ENCODE measurements around the gene OPCML. TPM values are rescaled to one million over a fixed set of nuclear protein-coding genes. Genes with fewer than 3 reads are reported as not detected.

Gene OPCML
- polyA plus RNA-seq, 3 donors = not detected

- Histone ChIP-seq H3K36me3 (replicated peaks in 1 of 2; ENCODE audit: control insufficient read depth in 1 of 2, insufficient read depth in 2 of 2, low read length in 2 of 2) (no peaks in the 10 kb centered on the region), H3K9me3 (replicated peaks in 1 of 2; ENCODE audit: control insufficient read depth in 1 of 2, insufficient read depth in 1 of 2, low read length in 2 of 2) (peaks cover 0 to 9% of the 10 kb centered on the region in 2 donors), H2AFZ (ENCODE audit: insufficient read depth, low read depth, low read length, poor library complexity, severe bottlenecking) (no peak overlapping the region), H3K4me1 (ENCODE audit: control insufficient read depth in 1 of 2, insufficient read depth in 2 of 2, low read length in 2 of 2) (no peaks in the 10 kb centered on the region), H3K9ac (ENCODE audit: insufficient read depth, low read length, poor library complexity, severe bottlenecking) (no peak overlapping the region), H3K79me2 (ENCODE audit: insufficient read depth, low read length) (no peaks in the 10 kb centered on the region), H3K4me2 (replicated peaks; ENCODE audit: extremely low read depth, low read length, poor library complexity, severe bottlenecking) (no peak overlapping the region), H4K20me1 (ENCODE audit: insufficient read depth, low read length) (no peaks in the 10 kb centered on the region), H3K4me3 (replicated peaks in 1 of 3; ENCODE audit: low read depth in 2 of 3, low read length in 3 of 3) (no peak overlapping the region), H3K27me3 (ENCODE audit: control insufficient read depth in 2 of 2, insufficient read depth in 2 of 2, low read length in 2 of 2) (no peaks in the 10 kb centered on the region), H3K27ac (ENCODE audit: low read depth in 1 of 2, low read length in 2 of 2) (no peak overlapping the region)
- H3K36me3 Mint-ChIP-seq = no peaks in the 10 kb centered on the region
- H3K4me3 Mint-ChIP-seq = no peak overlapping the region
- 71% methylated on average over 5 of the region's 9 CpGs for WGBS (ENCODE audit: insufficient coverage)
- no peak overlapping the region for H3K27ac Mint-ChIP-seq
- intact Hi-C loops (cut with micrococcal nuclease) = no loop called here
- no peak for TF ChIP-seq CTCF (IDR thresholded peaks at IDR 0.05)
- no peak for DNase-seq
- H3K9me3 Mint-ChIP-seq = peaks cover 0 to 12% (median 6%) of the 10 kb centered on the region in 7 donors
- no peaks in the 10 kb centered on the region for H3K4me1 Mint-ChIP-seq
- H3K27me3 Mint-ChIP-seq (ENCODE audit: low read depth in 3 of 3) = peaks cover 0 to 2% (median 0%) of the 10 kb centered on the region in 3 donors
Observed at GRCh38 chr11:133491680-133492383, 40.5 kb downstream of the OPCML start.

GRCh38 chr11:133480722-133481121 is 51.6 kb downstream of the OPCML start:
- H3K36me3 ChIP-seq (replicated peaks in 1 of 2; ENCODE audit: control insufficient read depth in 1 of 2, insufficient read depth in 2 of 2, low read length in 2 of 2) = no peaks in the 10 kb centered on the region
- Mint-ChIP-seq H3K36me3 (no peaks in the 10 kb centered on the region), H3K27me3 (ENCODE audit: low read depth in 3 of 3) (no peaks in the 10 kb centered on the region), H3K4me1 (no peaks in the 10 kb centered on the region), H3K4me3 (no peak overlapping the region), H3K27ac (no peak overlapping the region), H3K9me3 (peaks cover 0 to 9% (median 5%) of the 10 kb centered on the region in 7 donors)
- H3K27ac ChIP-seq (ENCODE audit: low read depth in 1 of 2, low read length in 2 of 2) = no peak overlapping the region
- no peaks in the 10 kb centered on the region for H3K4me1 ChIP-seq (ENCODE audit: control insufficient read depth in 1 of 2, insufficient read depth in 2 of 2, low read length in 2 of 2)
- H3K9me3 ChIP-seq (replicated peaks in 1 of 2; ENCODE audit: control insufficient read depth in 1 of 2, insufficient read depth in 1 of 2, low read length in 2 of 2) = no peaks in the 10 kb centered on the region
- H3K27me3 ChIP-seq (ENCODE audit: control insufficient read depth in 2 of 2, insufficient read depth in 2 of 2, low read length in 2 of 2) = no peaks in the 10 kb centered on the region
- H2AFZ ChIP-seq (ENCODE audit: insufficient read depth, low read depth, low read length, poor library complexity, severe bottlenecking) = no peak overlapping the region
- H3K79me2 ChIP-seq (ENCODE audit: insufficient read depth, low read length) = no peaks in the 10 kb centered on the region
- intact Hi-C loops (cut with micrococcal nuclease) = no loop called here
- H4K20me1 ChIP-seq (ENCODE audit: insufficient read depth, low read length) = no peaks in the 10 kb centered on the region
- H3K4me3 ChIP-seq (replicated peaks in 1 of 3; ENCODE audit: low read depth in 2 of 3, low read length in 3 of 3) = no peak overlapping the region
- no peak for TF ChIP-seq CTCF (IDR thresholded peaks at IDR 0.05)
- H3K9ac ChIP-seq (ENCODE audit: insufficient read depth, low read length, poor library complexity, severe bottlenecking) = no peak overlapping the region
- no peak overlapping the region for H3K4me2 ChIP-seq (replicated peaks; ENCODE audit: extremely low read depth, low read length, poor library complexity, severe bottlenecking)
- no peak for DNase-seq
- WGBS (ENCODE audit: insufficient coverage) = no CpG with 5 or more reads among the region's 1 CpG
